ENCODE data around the gene NUP85.
"Not testable (repeated sequence)": the region's sequence is repeated elsewhere in the genome, so short reads cannot be mapped to it uniquely, and the experiment has no call there.

The NUP85 gene, protein sequence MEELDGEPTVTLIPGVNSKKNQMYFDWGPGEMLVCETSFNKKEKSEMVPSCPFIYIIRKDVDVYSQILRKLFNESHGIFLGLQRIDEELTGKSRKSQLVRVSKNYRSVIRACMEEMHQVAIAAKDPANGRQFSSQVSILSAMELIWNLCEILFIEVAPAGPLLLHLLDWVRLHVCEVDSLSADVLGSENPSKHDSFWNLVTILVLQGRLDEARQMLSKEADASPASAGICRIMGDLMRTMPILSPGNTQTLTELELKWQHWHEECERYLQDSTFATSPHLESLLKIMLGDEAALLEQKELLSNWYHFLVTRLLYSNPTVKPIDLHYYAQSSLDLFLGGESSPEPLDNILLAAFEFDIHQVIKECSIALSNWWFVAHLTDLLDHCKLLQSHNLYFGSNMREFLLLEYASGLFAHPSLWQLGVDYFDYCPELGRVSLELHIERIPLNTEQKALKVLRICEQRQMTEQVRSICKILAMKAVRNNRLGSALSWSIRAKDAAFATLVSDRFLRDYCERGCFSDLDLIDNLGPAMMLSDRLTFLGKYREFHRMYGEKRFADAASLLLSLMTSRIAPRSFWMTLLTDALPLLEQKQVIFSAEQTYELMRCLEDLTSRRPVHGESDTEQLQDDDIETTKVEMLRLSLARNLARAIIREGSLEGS
- 11.6 to 68.4 (median 42.9) reads per million in 17 experiments for total RNA-seq

DNA sequence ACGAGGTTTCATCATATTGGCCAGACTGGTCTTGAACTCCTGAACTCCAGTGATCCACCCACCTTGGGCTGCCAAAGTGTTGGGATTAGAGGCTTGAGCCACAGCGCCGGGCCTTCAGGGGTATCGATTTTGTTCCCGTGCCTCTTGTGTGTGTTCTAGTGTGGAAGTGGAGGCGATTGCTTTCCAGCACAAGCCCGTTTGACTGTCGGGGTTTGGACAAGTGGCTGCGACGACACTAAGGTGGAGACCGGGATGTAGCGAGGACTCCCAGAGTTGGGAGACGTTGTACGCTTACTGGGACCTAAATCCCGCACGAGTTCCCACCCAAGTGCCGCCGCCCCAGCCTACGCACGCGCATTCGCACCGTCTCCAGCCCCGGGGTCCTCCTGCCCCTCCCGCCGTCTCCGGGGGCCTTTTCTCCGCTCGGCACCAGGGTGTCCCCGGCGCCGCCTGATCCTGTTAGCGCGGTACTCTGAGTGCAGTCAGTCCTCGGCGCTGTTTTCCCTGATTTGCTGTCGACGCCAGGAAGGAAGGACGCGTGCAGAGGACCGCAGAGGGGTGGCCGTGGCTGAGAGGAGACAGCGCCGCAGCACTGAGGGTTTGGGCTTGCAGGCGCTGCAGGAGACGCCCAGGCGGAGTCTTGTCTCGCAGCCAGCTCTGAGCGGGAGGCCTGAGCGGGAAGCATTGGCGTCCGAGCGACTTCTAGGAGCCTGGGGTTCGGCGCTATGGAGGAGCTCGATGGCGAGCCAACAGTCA is at the start of gene NUP85:
NUP85 (plus strand) TSS at position 643 of the 756 bp plus-strand sequence; CDS start at position 726, 83 bp downstream.
- DNase-seq: peak; percentile 95 to 98 (median 96)

- not testable (repeated sequence) for DNase-seq
Measured at GRCh38 chr17:75158480-75158879, 47.0 kb upstream of the NUP85 start.

GRCh38 chr17:75159196-75160031 is 46.1 kb upstream of the NUP85 start:
- DNase-seq: no peak

DNA sequence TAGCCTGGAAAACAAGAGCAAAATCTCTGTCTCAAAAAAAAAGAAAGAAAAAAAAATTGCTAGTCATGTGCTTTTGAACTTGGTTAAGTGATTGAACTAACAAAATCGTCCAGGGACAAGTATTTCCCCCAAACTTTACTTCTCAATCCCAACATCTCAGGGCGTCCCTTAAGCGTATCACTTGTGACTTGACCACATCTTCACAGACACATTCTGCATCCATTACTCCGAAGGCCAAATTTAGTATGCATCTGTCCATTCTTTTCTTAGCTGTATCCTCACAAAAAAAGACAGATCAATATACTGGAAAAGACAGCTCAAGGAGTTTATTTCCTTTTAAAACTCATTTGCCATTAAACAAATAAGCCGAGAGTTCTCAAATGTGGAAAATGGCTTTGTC is 45.3 kb upstream of the NUP85 start:
- DNase-seq: no peak

DNA sequence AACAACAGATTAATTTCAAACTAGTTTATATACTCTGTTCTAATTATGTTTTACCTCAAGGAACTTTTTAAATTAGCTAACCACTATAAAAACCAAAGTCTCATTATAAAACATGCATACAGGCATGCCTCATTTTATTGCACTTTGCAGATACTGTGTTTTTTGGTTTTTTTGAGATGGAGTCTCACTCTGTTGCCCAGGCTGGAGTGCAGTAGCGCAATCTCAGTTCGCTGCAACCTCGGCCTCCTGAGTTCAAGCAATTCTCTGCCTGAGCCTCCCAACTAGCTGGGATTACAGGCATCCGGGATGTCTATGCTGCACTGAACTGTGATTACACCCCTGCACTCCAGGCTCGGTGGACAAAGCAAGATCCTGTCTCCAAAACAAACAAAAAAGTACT is 42.4 kb upstream of the NUP85 start:
- DNase-seq: no peak

- not testable (repeated sequence) for DNase-seq
Measured at GRCh38 chr17:75164606-75165005, 40.9 kb upstream of the NUP85 start.

DNA sequence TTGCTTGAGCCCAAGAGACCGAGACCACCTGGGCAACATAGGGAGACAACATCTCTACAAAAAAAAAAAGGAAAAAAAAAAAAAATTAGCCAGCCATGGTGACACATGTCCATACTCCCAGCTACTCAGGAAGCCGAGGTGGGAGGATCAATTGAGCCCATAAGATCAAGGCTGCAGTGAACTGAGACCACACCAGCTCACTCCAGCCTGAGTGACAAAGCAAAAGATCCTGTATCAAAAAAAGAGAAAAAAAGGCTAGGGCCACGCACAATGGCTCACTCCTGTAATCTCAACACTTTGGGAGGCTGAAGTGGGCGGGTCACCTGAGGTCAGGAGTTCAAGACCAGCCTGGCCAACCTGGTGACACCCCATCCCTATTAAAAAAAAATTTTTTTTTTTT is 36.5 kb upstream of the NUP85 start:
- DNase-seq: no peak

GRCh38 chr17:75173526-75173925 is 32.0 kb upstream of the NUP85 start:
- DNase-seq: no peak

- no peak for DNase-seq
Measured at GRCh38 chr17:75174996-75175395, 30.5 kb upstream of the NUP85 start.

GRCh38 chr17:75176625-75177024 is 28.9 kb upstream of the NUP85 start:
- DNase-seq: no peak

- no peak for DNase-seq
Measured at GRCh38 chr17:75178453-75178852, 27.0 kb upstream of the NUP85 start.

DNA sequence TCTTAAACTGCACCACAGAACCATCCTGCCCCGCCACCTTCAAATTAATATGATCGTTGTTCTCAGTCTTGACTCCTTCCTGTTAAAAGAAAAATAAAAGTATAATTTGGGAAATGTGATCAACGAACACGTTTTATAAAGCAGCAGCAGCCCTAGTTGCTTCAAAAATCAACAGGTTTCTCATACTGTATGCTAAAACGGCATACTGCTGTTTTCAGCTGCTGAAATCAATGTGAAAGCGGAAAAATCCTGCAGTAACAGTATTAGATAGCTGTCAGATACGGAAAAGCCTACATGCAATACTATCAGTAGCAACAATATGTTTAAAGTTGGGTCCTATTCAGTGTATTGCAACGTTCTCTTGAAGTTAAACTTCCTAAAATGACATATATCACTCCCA is 24.4 kb upstream of the NUP85 start:
- peak in 2 of 4 experiments; percentile 11 to 14 for DNase-seq

DNA sequence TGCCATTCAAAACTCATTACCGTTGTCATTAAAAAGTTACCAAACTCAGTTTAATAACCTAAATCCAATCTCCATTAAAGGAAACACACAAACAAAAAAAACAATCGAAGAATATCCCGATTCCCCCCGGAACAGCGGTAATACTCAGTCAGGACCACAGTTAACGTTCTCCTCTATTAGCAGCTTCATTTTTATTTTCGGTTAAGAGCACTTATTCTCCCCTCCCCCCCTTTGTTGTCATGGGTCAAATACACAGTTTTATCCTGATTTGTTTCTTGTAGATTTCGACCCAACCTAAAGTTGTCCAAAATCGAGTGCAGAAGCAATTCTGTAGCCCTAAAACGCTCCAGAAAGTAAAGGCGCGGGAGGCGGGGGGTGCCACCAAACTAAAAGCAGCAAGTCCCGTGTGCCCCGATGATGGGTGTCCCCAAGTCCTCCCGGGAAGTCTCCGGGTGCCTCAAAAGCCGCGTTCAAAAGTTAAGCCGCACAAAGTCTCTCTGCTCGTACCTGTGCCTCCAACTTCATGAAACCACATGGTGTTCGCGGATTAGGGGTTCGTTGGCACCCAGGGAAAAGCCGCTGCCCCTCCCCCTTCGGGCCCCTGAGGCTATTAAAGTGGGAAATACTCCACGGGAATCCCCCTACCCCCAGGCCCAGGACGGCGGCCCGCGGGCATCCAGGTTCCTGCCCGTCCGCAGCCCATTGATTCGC is 23.7 kb upstream of the NUP85 start:
- peak; percentile 28 to 52 (median 38) for DNase-seq

DNA sequence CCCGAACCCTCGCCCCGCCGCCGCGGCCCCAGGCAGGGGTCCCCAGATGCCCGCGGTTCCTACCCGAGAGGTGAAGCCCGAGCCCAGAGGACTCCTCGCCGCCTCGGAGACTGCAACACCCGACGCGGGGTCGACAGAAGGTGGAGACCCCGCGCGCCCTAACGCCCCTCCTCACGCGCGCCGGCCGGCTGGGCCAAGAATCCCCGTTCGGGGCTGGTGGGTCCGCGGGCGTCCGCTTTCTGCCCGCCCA is 23.2 kb upstream of the NUP85 start:
- DNase-seq: no peak

GRCh38 chr17:75182569-75183436 is 22.7 kb upstream of the NUP85 start, which contains the start of gene SUMO2:
Gene SUMO2 (minus strand): TSS chr17:75182959. CDS start chr17:75182834, 125 bp downstream.
- peak; percentile 96 to 99 (median 98) for DNase-seq

DNA sequence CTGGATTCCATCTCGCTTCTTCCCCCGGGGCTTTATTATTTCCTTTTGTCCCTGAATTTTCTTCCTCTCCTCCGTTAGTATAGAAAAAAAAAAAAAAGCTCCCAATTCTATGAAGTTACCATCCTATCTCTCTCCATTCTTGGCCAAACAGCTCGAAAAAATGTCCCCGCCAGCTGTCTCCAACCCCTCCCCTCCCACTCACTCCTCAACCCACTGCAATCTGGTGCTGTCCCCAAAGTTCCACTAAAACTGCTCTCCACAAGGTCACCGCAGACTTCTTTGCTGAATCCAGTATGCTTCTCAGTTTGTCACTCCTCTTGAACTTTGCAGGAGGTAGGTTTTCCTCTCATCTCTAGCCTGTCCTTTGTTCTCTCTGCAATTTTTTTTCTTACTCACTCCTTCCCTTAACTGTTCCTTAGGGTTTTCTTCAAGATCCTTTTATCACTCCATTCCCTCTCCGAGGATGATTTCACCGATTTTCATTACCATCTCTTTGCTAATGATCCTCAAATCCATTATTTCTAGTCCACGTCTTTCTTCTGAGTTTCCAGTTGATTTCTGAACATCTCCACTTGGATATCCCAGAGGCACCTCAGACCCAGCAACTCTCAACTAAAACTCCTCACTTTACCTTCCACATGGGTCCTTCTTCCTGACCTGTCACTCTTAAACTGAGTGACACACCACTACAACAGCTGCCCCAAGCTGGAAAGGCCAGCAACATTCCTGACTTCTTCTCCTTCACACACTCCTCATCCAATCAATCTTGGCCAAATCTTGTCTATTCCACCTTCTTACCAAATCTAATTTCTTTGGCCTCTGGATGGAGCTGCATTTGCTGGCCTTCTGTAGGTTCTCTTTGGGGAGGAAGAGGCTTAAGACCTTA is 21.2 kb upstream of the NUP85 start:
- no peak for DNase-seq

DNA sequence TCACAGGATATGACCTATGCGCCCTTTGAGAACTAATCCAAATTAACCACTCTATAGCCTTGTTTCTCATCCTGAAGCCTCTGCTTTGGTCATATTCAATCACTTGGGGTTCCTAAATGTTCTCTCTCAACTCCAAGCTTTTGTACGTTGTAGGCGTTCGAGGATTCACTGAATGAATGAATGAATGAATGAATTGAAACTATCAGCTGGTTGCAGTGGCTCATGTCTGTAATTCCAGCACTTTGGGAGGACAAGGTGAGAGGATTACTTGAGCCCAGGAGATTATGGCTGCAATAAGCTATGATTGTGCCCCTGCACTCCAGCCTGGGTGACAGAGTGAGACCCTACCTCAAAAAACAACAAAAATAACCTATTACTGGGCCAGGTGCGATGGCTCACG is 16.9 kb upstream of the NUP85 start:
- no peak for DNase-seq

DNA sequence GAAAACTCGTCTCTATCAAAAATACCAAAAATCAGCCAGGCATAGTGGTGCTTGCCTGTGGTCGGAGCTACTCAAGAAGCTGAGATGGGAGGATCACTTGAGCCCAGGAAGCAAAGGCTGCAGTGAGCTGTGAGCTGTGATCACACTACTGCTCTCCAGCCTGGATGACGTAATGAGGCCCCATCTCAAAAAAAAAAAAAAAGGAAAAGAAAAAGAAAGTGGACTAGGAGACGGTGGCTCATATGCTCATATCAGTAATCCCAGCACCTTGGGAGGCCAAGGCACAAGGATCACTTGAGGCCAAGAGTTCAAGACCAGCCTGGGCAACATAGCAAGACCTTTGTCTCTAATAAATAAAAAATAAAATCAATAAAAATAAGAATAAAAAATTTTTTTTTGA is 13.9 kb upstream of the NUP85 start:
- peak in 3 of 4 experiments; percentile 38 to 56 (median 46) for DNase-seq

GRCh38 chr17:75194879-75195278 is 10.6 kb upstream of the NUP85 start:
- DNase-seq: no peak

Measured in suppressor macrophage (primary cell).